HCT116 (cell line): ENCODE data around the gene PELO.

Experiments used
- CEBPB ChIP-seq: IDR thresholded peaks from 2 replicates; pipeline ENCODE4 v1.6.1; 2012; ENCODE audit warnings: low read depth
- EZH2 ChIP-seq: fragments of 200-600 bp; sonication (generic); IDR thresholded peaks from 2 replicates; pipeline ENCODE4 v1.6.1; 2017; ENCODE audit warnings: antibody characterized with exemption, mixed run types
- EZH2phosphoT487 ChIP-seq: fragments of 200-600 bp; IDR thresholded peaks from 2 replicates; pipeline ENCODE4 v1.6.1; 2018; ENCODE audit warnings: antibody characterized with exemption, borderline replicate concordance
- POLR2A ChIP-seq: IDR thresholded peaks from 2 replicates; pipeline ENCODE4 v1.7.0; 2011; ENCODE audit warnings: borderline replicate concordance; ENCODE audit not compliant: insufficient read depth, insufficient read length; ENCODE audit errors: extremely low read depth
- RAD21 ChIP-seq: IDR thresholded peaks from 2 replicates; pipeline ENCODE4 v1.6.1; 2012; ENCODE audit warnings: low read depth, mild to moderate bottlenecking
- ZNF274 ChIP-seq: fragments of 200-500 bp; sonication (Bioruptor generic); IDR thresholded peaks from 2 replicates; pipeline ENCODE4 v1.6.1; 2014; ENCODE audit warnings: mild to moderate bottlenecking, low read depth, low read length, inconsistent platforms
- TF ChIP-seq, protein P1 (sequence below): IDR thresholded peaks from 2 replicates; pipeline ENCODE4 v1.6.1; 2012
- TF ChIP-seq, protein P2 (sequence below), 3 experiments: fragments of 200-600 bp in 1 of 3; sonication (generic) in 1 of 3; IDR thresholded peaks in 2 of 3; conservative IDR thresholded peaks in 1 of 3; 2 replicates each; pipeline ENCODE4 v1.5.1; 2012 to 2017; ENCODE audit warnings: low read depth in 2 of 3, low read length in 2 of 3, antibody characterized with exemption in 1 of 3, borderline replicate concordance in 1 of 3, control low read depth in 1 of 3, mild to moderate bottlenecking in 1 of 3, mixed read lengths in 1 of 3, mixed run types in 1 of 3, moderate library complexity in 1 of 3; ENCODE audit not compliant: insufficient read depth in 1 of 3

DNA sequence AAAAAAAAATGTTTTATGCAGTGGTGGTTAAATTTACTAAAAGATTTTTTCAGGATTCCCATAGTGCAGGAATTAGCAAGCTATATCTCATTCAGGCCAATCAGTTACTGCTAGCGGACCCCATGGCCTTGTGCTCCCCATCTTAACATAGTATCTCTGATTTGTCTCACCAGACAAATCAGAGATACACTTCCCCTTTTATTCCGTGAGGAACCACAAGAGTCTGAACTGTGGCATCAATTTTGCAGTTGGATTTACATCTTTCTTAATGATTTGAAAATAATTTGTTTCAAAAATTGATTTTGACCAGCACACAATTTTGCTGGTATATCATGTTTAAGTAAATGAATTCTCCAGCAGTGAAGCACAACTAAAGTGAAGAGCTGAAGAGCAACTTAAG is 17.9 kb downstream of the PELO start:
- TF ChIP-seq POLR2A (no peak), EZH2phosphoT487 (no peak), CEBPB (no peak), EZH2 (no peak), ZNF274 (no peak), RAD21 (no peak)
- TF ChIP-seq, protein P1, sequence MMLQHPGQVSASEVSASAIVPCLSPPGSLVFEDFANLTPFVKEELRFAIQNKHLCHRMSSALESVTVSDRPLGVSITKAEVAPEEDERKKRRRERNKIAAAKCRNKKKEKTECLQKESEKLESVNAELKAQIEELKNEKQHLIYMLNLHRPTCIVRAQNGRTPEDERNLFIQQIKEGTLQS = no peak
- TF ChIP-seq, protein P2, sequence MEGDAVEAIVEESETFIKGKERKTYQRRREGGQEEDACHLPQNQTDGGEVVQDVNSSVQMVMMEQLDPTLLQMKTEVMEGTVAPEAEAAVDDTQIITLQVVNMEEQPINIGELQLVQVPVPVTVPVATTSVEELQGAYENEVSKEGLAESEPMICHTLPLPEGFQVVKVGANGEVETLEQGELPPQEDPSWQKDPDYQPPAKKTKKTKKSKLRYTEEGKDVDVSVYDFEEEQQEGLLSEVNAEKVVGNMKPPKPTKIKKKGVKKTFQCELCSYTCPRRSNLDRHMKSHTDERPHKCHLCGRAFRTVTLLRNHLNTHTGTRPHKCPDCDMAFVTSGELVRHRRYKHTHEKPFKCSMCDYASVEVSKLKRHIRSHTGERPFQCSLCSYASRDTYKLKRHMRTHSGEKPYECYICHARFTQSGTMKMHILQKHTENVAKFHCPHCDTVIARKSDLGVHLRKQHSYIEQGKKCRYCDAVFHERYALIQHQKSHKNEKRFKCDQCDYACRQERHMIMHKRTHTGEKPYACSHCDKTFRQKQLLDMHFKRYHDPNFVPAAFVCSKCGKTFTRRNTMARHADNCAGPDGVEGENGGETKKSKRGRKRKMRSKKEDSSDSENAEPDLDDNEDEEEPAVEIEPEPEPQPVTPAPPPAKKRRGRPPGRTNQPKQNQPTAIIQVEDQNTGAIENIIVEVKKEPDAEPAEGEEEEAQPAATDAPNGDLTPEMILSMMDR (IDR thresholded peaks at IDR 0.05 in 2 of 3, conservative IDR thresholded peaks at IDR 0.05 in 1 of 3; ENCODE audit: borderline replicate concordance in 1 of 3, insufficient read depth in 1 of 3, low read depth in 2 of 3, low read length in 2 of 3) = no peak
